CD4-positive, alpha-beta T cell treated with Interleukin-12 subunit alpha and Interleukin-12 subunit beta, for 1 hour (primary cell): ENCODE measurements around the gene COL1A1.

Experiments used
- DNase-seq: peaks from one replicate; pipeline ENCODE4 v3.0.0-alpha.2; 2020

COL1A1 gene

GRCh38 chr17:50185631-50186471 lies 15.6 kb downstream of the COL1A1 start:
- DNase-seq: no peak

- no peak for DNase-seq
These were observed 16.6 kb downstream of the COL1A1 start for GRCh38 chr17:50184611-50185398.

- no peak for DNase-seq
These were observed 17.4 kb downstream of the COL1A1 start for GRCh38 chr17:50184064-50184463.

- no peak for DNase-seq
These were observed 17.9 kb downstream of the COL1A1 start for GRCh38 chr17:50183421-50183994.

- DNase-seq: no peak
These were observed 18.5 kb downstream of the COL1A1 start for GRCh38 chr17:50182783-50183420.

GRCh38 chr17:50181591-50182560 lies 19.6 kb downstream of the COL1A1 start:
- DNase-seq: no peak

GRCh38 chr17:50181144-50181543 lies 20.3 kb downstream of the COL1A1 start:
- DNase-seq: no peak

GRCh38 chr17:50180620-50181019 lies 20.8 kb downstream of the COL1A1 start:
- DNase-seq: no peak

GRCh38 chr17:50180111-50180510 lies 21.3 kb downstream of the COL1A1 start:
- no peak for DNase-seq

GRCh38 chr17:50177983-50178834 lies 23.2 kb downstream of the COL1A1 start:
- peak; percentile 62 for DNase-seq

- no peak for DNase-seq
These were observed 24.0 kb downstream of the COL1A1 start for GRCh38 chr17:50177476-50177875.

- no peak for DNase-seq
These were observed 24.7 kb downstream of the COL1A1 start for GRCh38 chr17:50176559-50177357.

- no peak for DNase-seq
These were observed 26.2 kb downstream of the COL1A1 start for GRCh38 chr17:50175035-50175807.

- DNase-seq: no peak
These were observed 27.0 kb downstream of the COL1A1 start for GRCh38 chr17:50174444-50174843.

- no peak for DNase-seq
These were observed 28.0 kb downstream of the COL1A1 start for GRCh38 chr17:50173335-50173941.

- no peak for DNase-seq
These were observed 28.5 kb downstream of the COL1A1 start for GRCh38 chr17:50172936-50173334.

GRCh38 chr17:50172130-50172529 lies 29.3 kb downstream of the COL1A1 start:
- no peak for DNase-seq

- DNase-seq: no peak
These were observed 29.9 kb downstream of the COL1A1 start for GRCh38 chr17:50171371-50172071.
